HEK293T (cell line): Measurements from ENCODE around the gene RCOR2.
A peak's percentile ranks its signal among the peaks of the same experiment; 100 is the strongest.

Experiments used
- ARNT ChIP-seq: fragments of 450-650 bp; IDR thresholded peaks from 2 replicates; pipeline ENCODE4 v1.6.1; 2017; ENCODE audit warnings: mild to moderate bottlenecking
- BHLHE40 ChIP-seq: fragments of 450-650 bp; IDR thresholded peaks from 2 replicates; pipeline ENCODE4 v1.6.1; 2016; ENCODE audit warnings: mild to moderate bottlenecking, moderate library complexity, borderline replicate concordance
- ELF4 ChIP-seq: fragments of 450-650 bp; IDR thresholded peaks from 2 replicates; pipeline ENCODE4 v1.6.1; 2017; ENCODE audit warnings: antibody characterized with exemption
- FOXA1 ChIP-seq: fragments of 450-650 bp; IDR thresholded peaks from 2 replicates; pipeline ENCODE4 v1.6.1; 2016; ENCODE audit warnings: mild to moderate bottlenecking
- FOXK2 ChIP-seq: fragments of 450-650 bp; IDR thresholded peaks from 2 replicates; pipeline ENCODE4 v1.6.1; 2016; ENCODE audit warnings: mild to moderate bottlenecking
- FOXM1 ChIP-seq: fragments of 450-650 bp; IDR thresholded peaks from 2 replicates; pipeline ENCODE4 v1.6.1; 2017; ENCODE audit warnings: mild to moderate bottlenecking, borderline replicate concordance
- HDGF ChIP-seq: fragments of 450-650 bp; IDR thresholded peaks from 2 replicates; pipeline ENCODE4 v1.6.1; 2017; ENCODE audit warnings: antibody characterized with exemption, borderline replicate concordance
- L3MBTL2 ChIP-seq: fragments of 450-650 bp; conservative IDR thresholded peaks from 2 replicates; pipeline ENCODE4 v1.6.1; 2016; ENCODE audit warnings: mild to moderate bottlenecking
- LEF1 ChIP-seq: fragments of 450-650 bp; IDR thresholded peaks from 2 replicates; pipeline ENCODE4 v1.6.1; 2017; ENCODE audit warnings: mild to moderate bottlenecking, borderline replicate concordance
- NFRKB ChIP-seq: fragments of 450-650 bp; IDR thresholded peaks from 2 replicates; pipeline ENCODE4 v1.6.1; 2016; ENCODE audit warnings: mild to moderate bottlenecking, moderate library complexity
- SP1 ChIP-seq: fragments of 450-650 bp; IDR thresholded peaks from 2 replicates; pipeline ENCODE4 v1.6.1; 2017
- TARDBP ChIP-seq: fragments of 450-650 bp; IDR thresholded peaks from 2 replicates; pipeline ENCODE4 v1.6.1; 2016
- TF ChIP-seq, protein P1 (sequence below): fragments of 450-650 bp; IDR thresholded peaks from 2 replicates; pipeline ENCODE4 v1.6.1; 2016

DNA sequence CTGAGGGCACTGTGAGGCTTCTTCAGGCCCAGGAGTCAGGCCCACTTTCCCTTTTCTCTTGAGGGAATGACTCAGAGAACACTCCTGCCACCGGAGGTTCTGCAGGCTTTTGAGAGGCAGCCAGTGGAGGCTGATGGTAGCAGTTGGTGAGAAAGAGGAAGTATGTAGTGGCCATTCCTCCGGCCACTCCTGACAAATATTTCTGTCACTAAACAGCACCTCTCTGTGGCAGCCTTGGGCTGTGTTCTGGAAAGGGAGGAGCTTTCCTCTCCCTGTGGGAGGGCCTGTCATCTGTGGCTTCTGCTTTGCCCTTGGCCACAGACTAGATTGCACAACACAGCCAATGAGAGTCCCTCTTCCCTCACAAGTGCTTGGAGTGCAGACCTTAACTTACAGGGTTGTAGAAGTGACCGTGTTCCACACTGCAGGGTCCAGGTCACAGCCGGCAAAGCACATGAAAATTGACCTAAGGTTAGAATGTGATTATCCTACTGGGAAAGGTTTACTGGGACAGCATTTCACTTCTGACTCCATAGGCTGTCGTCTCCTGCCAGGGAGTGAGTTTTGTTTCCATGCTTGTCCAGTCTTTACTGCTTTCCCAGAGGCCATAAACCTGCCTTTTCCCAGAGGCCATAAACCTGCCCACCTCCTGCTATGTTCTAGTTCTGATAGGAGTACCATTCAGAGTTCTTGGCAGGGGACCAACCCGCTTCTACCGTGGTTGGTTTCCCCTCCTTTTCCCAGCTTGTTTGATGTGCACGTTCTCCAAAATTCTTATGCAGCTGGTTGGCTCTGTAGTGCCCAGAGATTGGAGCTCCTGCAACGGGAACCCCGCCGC lies 44.8 kb downstream of the RCOR2 start:
- TF ChIP-seq SP1: no peak
- no peak for TF ChIP-seq ARNT
- TF ChIP-seq TARDBP: no peak
- no peak for TF ChIP-seq FOXA1
- TF ChIP-seq L3MBTL2: no peak
- TF ChIP-seq FOXK2: no peak
- no peak for TF ChIP-seq NFRKB
- no peak for TF ChIP-seq LEF1
- no peak for TF ChIP-seq FOXM1
- TF ChIP-seq ELF4: no peak
- TF ChIP-seq BHLHE40: no peak
- TF ChIP-seq, protein P1, sequence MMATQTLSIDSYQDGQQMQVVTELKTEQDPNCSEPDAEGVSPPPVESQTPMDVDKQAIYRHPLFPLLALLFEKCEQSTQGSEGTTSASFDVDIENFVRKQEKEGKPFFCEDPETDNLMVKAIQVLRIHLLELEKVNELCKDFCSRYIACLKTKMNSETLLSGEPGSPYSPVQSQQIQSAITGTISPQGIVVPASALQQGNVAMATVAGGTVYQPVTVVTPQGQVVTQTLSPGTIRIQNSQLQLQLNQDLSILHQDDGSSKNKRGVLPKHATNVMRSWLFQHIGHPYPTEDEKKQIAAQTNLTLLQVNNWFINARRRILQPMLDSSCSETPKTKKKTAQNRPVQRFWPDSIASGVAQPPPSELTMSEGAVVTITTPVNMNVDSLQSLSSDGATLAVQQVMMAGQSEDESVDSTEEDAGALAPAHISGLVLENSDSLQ: peak; percentile 24; the same call in 1 of the 2 replicates
- TF ChIP-seq HDGF: no peak
